ENCODE measurements around the gene SKOR2. TPM values are rescaled to one million over a fixed set of nuclear protein-coding genes. Genes with fewer than 3 reads are reported as not detected.
"Not testable (repeated sequence)": the region's sequence is repeated elsewhere in the genome, so short reads cannot be mapped to it uniquely, and the experiment has no call there.

The SKOR2 gene
- total RNA-seq, 1 donor from 2014 or later = not detected

DNA sequence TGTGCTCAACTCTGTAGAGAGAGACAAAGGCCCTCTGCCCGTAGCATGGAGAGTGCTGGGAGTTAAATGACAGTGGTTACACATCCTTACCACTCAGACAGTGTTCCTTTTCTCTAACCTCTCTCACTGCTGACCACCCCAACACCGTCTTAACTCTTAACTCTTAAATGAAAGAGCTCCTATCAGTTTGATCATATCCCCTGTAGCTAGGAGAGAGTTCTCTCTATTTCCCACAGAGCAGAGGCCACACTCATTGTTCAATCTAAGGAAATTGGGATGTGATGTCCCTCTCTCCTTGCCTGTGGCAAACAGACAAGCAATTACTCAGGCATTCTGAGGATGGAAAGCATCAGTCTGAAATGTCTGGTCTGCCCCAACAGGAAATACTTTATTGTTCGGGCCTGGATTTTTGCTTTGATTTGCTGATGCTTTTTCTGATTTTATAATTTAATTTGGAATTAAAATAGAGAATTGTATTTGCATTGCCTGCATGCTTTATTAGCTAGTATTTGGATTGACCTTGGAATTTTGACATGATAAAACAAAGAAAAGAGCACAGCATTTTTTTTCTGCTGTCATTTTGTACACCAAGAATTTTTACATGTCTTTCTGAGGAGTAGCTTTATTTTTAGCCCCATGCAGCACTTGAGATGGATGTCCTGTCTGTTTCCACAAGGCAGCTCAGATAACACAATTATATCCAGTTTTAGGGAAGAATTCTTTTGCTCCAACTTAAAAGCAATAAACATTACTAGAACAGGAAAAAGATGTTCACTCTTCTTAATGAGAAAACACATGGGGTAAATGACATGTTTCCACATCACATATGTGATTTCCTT is 47.6 kb downstream of the SKOR2 start:
- no peak for DNase-seq (ENCODE audit: low read depth)

DNA sequence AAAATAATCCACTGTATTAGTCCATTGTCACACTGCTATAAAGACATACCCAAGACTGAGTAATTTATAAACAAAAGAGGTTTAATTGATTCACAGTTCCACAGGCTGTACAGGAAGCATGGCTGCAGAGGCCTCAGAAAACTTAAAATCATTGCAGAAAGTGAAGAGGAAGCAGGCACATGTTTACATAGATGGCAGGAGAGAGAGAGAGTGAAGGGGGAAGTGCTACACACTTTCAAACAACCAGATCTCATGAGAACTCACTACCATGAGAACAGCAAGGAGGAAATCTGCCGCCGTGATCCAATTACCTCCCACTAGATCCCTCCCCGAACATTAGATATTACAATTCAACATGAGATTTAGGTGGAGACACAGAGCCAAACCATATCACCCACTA is 55.5 kb downstream of the SKOR2 start:
- not testable (repeated sequence) for DNase-seq (ENCODE audit: low read depth)

DNA sequence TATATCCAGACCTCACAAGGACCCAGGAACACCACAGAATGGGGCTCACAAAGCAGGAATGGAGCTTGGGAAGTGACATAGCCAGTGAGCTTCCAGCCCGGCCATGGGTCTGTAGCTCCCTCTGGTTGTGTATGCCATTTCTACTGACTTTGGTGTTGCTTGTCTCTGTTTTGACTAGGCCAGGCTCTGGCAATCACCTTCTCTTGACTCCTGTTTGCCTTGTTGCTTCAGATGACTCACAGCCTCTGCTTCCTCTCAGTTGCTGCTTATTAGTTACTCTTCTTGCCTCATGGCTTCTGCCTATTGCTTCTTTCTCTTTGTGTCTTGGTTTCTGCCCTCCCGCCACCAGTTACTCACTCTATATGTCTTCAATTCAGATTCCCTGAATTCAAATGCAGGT is 59.5 kb downstream of the SKOR2 start:
- DNase-seq (ENCODE audit: low read depth) = peak; percentile 47

DNA sequence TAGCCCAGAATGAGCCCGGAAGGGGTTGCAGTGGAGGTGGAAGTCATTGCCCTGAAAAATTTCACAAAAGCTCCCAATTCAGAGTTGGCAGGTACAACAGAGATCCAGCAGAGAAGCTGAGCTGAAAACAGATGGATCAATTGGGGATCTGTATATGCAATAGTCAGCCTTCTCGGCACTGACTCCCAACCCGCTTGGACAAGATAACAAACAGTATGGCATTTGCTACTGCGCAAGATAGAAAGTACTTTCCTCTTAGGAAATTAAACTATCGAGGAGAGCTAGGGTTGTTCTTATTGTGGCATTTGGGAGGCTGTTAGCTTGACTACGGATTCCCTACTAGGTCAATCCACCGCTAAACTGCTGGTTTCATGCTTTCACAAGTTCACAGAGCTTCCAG is 63.7 kb downstream of the SKOR2 start:
- DNase-seq (ENCODE audit: low read depth) = no peak

DNA sequence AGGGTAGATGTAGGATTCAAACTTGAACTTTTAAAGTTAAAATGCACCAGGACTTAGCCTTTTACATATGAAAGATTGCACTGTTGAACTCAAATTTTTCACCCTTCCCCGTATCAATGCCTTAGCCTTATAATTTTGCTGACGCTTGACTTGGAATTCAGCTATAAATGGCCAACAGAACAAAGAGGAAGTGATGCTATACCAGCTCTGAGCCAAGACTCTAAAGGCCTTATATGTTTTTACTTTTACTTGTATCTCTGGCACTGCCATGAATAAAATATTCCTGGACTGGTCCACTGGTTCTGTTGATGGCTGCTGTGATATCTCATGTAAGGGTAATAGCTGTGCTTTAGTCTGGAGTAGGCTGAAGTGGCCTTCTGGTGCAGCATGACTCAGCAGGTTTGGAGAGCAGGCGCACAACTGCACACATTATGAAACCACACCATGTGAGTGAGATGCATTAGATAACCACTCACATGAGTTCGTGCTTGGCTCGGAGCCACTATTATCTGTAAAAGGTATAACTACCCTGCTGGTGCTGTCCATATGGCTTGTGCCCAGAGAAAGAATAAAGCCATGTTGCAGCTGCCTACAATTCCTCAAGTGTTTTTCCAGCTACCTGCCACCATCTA is 66.9 kb downstream of the SKOR2 start:
- DNase-seq (ENCODE audit: low read depth) = no peak

DNA sequence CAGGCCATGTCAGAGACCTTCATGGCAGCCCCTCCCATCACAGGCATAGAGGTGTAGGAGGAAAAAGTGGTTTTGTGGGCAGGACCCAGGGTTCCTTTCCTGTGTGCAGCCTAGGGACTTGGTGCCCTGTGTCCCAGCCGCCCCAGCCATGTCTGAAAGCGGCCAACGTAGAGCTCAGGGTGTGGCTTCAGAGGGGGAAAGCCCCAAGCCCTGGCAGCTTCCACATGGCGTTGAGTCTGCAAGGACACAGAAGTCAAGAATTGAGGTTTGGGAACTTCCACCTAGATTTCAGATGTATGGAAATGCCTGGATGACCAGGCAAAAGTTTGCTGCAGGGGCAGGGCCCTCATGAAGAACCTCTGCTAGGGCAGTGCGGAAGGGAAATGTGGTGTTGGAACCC is 69.3 kb downstream of the SKOR2 start:
- not testable (repeated sequence) for DNase-seq (ENCODE audit: low read depth)

DNA sequence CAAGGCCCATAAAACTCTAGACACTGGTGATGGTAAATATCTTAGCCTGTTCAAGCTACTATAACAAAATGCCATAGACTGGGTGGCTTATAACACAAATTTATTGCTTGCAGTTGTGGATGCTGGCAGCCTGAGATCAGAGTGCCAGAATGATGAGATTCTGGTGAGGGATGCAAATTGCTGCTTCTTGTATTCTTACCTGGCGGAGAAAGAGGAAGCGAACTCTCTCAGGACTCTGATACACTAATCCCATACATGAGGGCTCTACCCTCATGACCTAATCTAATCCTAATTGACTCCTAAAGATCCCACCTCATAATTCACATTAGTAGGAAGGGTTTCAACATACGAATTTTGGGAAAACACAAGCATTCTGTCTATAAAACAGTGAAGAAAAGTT is 70.7 kb downstream of the SKOR2 start:
- no peak for DNase-seq (ENCODE audit: low read depth)

DNA sequence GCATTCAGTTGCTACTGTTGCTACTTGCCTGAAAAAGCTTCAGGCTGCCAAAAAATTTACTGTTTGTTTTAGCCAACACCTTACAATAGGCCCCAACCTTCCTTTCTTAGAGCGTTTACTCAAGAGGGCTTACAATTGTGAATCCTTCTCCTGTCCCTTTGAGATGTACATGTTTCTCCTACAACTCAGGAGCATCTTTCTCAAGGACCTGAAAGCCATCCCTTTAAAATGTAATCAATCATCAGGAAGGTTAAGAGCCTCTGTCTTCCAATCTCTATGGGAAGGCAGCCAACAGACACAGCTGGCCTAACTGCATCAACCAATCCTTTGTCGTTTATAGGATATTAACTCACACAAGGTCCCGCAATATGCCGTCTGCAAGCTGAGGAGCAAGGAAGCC is 71.9 kb downstream of the SKOR2 start:
- DNase-seq (ENCODE audit: low read depth) = no peak

DNA sequence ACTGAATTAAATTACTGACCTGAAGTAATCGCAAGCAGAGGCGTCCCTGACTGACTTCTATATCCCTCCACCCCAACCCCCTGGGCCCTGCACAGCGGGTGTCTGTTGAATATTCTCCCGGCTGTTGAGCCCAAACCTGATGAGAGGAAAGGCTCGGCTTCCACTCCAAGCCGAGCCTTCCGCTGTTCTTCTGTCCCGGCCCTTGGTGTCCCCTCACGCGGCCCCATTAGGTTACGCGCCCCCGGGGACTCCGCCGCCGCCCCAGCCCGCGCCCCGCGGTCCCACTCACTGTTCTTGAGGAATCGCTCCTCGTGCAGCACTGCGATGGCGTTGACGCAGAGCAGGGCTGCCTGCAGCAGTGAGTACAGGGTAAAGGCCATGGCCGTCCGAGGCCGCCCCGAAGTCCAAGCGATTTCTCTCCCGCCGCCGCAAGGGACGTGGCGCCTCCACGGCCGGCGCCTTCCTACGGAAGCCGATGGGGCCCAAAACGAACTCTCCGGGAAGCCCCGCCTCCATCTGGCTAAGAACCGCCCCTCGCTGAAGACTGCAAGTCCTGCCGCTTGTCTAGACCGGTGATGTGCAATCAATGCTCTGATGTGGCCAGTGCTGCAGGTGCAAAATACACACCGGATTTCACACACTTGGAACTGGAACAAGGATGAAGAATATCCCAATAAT is 75.4 kb downstream of the SKOR2 start, which contains the start of gene IER3IP1:
IER3IP1 (minus strand) TSS at position 467 of the 678 bp plus-strand sequence; CDS start at position 380, 87 bp downstream.
- peak; percentile 71 for DNase-seq (ENCODE audit: low read depth)

DNA sequence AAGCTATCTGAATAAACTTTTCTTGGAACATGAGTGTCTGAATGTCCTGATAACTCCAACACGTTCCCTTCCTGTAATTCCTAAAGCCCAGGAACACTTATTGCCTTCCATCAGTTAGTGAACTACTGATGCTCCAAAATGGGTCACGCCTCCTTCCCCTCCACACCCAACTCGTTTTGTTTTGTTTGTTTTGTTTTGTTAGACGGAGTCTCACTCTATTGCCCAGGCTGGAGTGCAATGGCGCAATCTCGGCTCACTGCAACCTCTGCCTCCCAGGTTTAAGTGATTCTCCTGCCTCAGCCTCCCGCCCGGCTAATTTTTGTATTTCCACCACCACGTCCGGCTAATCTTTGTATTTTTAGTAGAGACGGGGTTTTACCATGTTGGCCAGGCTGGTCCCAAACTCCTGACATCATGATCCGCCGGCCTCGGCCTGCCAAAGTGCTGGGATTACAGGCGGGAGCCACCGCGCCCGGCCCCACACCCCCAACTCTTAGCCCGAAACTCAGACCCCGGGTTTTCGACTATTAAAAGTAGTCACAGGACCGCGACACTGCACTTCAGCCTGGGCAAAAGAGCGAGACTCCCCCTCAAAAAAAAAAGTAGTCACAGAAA is 76.1 kb downstream of the SKOR2 start:
- DNase-seq (ENCODE audit: low read depth) = no peak

DNA sequence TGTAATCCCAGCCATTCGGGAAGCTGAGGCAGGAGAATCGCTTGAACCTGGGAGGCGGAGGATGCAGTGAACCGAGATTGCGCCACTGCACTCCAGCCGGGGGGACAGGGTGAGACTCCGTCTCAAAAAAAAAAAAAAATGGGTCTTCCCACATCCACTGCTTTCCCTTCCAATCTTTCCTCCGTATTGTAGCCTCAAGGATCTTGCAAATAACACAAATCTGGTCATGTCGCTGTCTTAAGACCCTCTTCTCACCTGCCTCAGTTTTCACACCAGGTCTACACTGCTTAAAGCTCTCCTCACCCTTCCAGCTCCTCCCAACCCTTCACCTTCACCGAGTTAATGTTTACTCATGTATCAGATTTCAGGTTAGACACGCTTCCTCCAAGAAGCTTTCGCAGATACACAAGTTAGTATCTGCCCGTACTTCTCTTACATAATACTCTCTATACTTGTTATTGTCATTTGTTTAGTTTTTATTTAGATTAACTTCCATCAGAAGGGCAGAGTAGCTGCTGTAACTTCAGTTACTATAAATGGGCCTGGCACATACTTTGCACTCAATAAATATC is 76.8 kb downstream of the SKOR2 start:
- DNase-seq (ENCODE audit: low read depth) = peak; percentile 78

DNA sequence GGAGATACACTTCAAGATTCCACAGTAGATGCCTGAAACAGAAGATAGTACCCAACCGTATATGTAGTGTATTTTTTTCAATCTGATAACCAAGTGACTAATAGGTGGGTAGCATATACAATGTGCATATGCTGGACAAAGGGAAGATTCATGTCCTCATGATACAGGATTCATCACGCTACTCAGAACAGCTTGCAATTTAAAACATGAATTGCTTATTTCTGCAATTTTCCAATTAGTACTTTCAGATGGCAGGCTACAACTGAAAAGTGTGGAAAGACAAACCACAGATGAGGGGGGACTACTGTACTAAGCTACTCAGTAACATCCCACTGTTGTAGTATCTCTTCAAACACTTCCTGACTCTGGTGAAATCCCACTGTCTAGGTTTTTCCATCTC is 79.0 kb downstream of the SKOR2 start:
- no peak for DNase-seq (ENCODE audit: low read depth)

DNA sequence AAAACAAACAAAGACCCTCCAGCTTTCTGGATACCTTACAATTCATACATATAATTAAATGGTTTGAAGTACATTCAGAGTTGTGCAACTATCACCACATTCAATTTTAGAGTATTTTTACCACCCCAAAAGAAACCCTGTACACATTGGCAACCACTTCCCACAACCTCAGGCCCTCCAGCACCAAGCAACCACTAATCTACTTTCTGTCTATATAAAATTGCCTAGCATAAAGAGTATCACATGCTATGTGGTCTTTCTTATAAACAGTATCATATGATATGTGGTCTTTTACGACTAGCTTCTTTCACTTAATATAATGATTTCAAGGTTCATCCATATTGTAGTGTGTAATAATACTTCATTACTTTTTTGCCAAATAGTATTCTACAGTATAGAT is 82.5 kb downstream of the SKOR2 start:
- no peak for DNase-seq (ENCODE audit: low read depth)

DNA sequence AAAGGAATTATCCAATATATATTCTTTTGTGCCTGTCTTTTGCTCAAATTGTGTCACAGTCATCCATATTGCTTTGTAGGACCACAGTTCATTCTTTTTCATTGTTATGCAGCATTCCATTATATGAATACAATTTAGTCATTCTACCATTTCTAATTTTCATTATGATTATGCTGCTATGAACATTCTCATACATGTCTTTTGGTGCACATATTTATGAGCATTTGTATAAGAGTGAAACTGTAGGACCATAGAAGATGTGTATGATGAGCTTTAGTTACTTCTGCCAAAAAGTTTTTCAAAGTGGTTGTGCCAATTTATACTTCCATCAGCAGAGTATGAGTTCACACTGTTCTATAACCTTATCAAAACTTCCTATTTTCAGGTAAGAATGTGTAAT is 83.0 kb downstream of the SKOR2 start:
- no peak for DNase-seq (ENCODE audit: low read depth)

DNA sequence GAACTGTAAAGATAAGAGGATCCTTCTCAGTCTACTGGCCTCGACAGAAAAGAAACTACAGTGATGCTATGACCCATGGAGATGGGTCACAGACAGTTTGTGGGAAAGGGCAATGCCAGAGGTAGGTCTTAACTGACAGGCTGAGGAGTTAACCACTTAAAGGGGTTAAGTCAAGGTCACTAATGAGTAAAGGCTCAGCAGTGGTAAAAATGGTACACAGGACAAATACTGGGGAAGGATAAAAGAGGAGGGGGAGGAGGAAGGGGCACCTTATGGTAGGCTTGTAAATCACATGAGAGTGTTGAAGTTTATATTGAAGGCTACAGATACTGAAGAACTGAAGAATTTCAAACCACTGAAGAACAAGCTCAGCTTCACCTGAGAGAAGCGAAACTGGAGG is 85.2 kb downstream of the SKOR2 start:
- peak; percentile 31 for DNase-seq (ENCODE audit: low read depth)

DNA sequence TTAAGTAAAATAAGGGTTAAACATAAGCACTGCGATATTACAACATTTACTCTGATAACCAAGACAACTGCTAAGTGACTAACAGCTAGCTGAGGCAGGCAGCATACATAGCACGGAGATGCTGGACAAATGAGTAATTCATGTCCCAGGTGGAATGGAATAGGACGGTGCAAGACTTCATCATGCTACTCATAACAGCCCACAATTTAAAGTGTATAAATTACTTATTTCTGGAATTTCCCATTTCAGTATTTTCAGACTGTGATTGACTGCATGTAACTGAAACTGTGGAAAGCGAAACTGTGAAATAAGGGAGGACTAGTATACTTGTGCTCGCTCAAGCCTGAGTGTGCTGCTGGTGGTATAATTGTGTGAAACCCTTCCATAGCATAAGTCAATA is 88.2 kb downstream of the SKOR2 start:
- DNase-seq (ENCODE audit: low read depth) = peak; percentile 77

DNA sequence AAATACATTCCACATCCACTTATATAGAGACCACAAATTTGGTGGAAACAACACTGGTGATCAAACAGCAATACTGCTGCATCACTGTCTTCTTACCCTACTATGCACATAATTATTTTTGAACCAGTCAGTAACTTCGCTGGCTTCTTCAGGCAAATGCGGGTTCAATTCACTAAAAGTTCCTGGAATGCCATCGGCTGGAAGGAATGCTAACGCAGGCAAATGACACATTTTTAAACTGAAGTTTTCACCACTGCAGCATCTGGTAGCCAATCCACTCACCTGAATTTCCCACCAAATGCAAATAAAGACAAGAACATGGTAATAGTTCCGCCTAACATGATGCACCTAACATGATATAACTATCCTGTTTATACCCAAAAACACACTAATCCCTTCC is 91.2 kb downstream of the SKOR2 start:
- no peak for DNase-seq (ENCODE audit: low read depth)

DNA sequence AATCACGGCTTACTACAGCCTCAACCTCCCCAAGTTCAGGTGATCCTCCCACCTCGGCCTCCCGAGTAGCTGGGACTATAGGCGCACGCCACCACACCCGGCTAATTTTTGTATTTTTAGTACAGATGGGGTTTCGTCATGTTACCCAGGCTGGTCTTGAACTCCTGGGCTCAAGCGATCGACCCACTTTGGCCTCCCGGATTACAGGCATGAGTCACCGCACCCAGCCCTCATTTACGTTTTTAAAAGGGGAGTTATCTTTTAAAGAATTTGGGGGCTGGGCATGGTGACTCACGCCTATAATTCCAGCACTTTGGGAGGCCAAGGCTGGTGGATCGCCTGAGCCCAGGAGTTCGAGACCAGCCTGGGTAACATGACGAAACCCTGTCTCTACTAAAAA is 93.1 kb downstream of the SKOR2 start:
- DNase-seq (ENCODE audit: low read depth) = not testable (repeated sequence)

Data from renal cortical epithelial cell (primary cell).